Lower leg skin (tissue), 4 donors: ENCODE results near the gene PICALM. TPM values are rescaled to one million over a fixed set of nuclear protein-coding genes. Genes with fewer than 3 reads are reported as not detected.

Experiments used
- DNase-seq, 2 donors: peaks; one replicate each; pipeline ENCODE4 v3.0.0-alpha.2; 2019; ENCODE audit warnings: low spot score in 2 of 2
- H3K4me3 ChIP-seq: fragments of 200-600 bp; sonication (generic); 2 replicates; pipeline ENCODE4 v1.5.1; 2017; ENCODE audit warnings: mild to moderate bottlenecking, low read depth; ENCODE audit not compliant: poor library complexity, severe bottlenecking
- POLR2A ChIP-seq, 2 donors: fragments of 450-650 bp; IDR thresholded peaks; one replicate each; pipeline ENCODE4 v1.6.1; 2016 to 2017; ENCODE audit warnings: antibody characterized with exemption in 2 of 2, mild to moderate bottlenecking in 1 of 2, moderate library complexity in 1 of 2
- WGBS, 2 donors: methylation state at CpG; one replicate each; pipeline ENCODE4 v1.1.5; 2018; 5-methylcytosine and 5-hydroxymethylcytosine counted together
- intact Hi-C: fragments of 100-400 bp; cut with DNase I; formaldehyde crosslinking; loops from one replicate; pipeline ENCODE4 v1.15.0; 2023; ENCODE audit warnings: low total_unique reads
- total RNA-seq, 4 donors: library from RNA; depleted of rRNA; stranded (reverse); fragments of >200 nt; gene quantifications; one replicate each; pipeline ENCODE4 v1.1.0, GENCODE V29; 2016
- TF ChIP-seq, protein P1 (sequence below), 3 donors: fragments of 450-650 bp; IDR thresholded peaks; one replicate each; pipeline ENCODE4 v1.5.1; 2016; ENCODE audit warnings: antibody characterized with exemption in 3 of 3, mild to moderate bottlenecking in 3 of 3, moderate library complexity in 2 of 3

The PICALM gene
- total RNA-seq, 4 donors from 2014 or later = 158 to 198 (median 178) TPM

DNA sequence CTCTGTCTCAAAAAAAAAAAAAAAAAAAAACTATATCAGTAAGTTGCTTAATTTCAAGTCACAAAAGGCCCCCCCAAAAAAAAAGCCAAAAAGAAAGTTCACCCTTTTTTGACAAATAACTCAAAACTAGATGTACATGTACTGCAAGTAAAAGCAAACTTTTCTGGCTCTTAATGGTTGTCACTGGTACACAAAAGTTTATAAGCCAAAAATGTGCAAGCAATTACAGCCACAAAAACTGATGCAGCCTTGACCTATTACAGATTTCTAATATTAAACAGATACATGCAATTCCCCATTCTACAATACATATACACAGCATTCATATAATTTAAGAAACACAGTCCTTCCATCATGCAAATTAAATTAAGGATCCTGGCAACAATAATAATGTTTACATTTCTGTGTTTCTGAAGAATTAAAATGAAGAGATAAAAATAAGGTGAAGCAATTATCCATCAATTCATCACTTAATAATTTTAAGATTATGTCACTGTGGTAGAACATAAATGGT is 18.6 kb downstream of the PICALM start:
- intact Hi-C loops = no loop called here
- TF ChIP-seq POLR2A (IDR thresholded peaks at IDR 0.05) = no peak
- TF ChIP-seq, protein P1, sequence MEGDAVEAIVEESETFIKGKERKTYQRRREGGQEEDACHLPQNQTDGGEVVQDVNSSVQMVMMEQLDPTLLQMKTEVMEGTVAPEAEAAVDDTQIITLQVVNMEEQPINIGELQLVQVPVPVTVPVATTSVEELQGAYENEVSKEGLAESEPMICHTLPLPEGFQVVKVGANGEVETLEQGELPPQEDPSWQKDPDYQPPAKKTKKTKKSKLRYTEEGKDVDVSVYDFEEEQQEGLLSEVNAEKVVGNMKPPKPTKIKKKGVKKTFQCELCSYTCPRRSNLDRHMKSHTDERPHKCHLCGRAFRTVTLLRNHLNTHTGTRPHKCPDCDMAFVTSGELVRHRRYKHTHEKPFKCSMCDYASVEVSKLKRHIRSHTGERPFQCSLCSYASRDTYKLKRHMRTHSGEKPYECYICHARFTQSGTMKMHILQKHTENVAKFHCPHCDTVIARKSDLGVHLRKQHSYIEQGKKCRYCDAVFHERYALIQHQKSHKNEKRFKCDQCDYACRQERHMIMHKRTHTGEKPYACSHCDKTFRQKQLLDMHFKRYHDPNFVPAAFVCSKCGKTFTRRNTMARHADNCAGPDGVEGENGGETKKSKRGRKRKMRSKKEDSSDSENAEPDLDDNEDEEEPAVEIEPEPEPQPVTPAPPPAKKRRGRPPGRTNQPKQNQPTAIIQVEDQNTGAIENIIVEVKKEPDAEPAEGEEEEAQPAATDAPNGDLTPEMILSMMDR (IDR thresholded peaks at IDR 0.05) = no peak
- H3K4me3 ChIP-seq = no peak overlapping the region
- DNase-seq = no peak

DNA sequence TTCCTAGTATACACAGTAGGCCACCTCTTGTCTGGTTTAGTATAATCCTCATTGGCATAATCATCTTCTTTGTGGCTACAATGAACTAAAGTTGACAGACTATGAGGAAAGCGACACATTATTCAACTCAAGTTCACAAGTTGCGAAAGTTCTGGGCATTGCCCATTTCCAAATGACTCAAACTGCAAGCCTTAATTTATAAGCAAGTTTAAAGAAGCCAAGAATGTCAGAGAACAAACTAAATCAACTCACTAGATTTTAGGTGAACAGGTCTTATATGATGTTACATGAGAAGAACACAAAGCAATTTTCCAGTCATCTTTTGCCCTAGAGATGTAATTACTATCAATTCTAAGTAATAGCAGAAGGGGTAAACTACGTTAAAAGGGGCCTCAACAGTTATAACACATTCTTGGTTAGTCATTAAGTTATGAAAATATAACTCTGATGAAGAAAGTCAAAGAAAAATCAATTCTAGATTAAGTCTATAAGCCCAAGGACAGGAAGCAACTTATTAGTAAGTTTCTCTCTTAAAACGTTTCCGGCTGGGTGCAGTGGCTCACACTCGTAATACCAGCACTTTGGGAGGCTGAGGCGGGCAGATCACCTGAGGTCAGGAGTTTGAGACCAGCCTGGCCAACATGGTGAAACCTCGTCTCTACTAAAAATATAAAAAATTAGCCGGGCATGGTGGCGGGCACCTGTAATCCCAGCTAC is 21.5 kb downstream of the PICALM start:
- 64 to 74% methylated on average over 10 of the region's 10 CpGs for WGBS, 2 donors
- TF ChIP-seq POLR2A (IDR thresholded peaks at IDR 0.05) = no peak
- TF ChIP-seq, protein P1 (IDR thresholded peaks at IDR 0.05) = no peak
- intact Hi-C loops = loop anchor here (10.0 kb wide), 1 partner anchor 137 kb away; no protein-coding TSS in a partner anchor
- no peak for DNase-seq
- H3K4me3 ChIP-seq = no peak overlapping the region

DNA sequence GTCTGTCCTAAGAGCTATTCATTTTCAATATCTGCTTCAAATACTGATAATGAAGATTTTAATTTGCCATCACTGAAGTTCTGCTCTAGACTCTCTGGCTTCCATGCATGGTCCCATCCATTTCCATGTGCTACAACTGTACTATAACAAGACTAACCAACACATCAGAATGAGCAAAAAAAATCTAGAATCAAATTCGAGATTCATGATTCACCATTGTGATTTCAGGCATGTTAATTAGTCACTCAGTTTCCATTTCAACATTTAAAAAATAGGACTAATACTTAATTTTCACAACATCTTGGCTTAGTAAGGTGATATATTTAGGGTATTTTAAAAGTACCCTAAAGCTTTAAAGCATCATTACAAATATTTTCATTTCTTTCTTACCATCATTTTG is 22.8 kb downstream of the PICALM start:
- DNase-seq = no peak
- TF ChIP-seq POLR2A (IDR thresholded peaks at IDR 0.05) = no peak
- TF ChIP-seq, protein P1 (IDR thresholded peaks at IDR 0.05) = no peak
- WGBS, 2 donors = 36 to 52% methylated on average over 1 of the region's 1 CpG
- intact Hi-C loops = loop anchor here (10.0 kb wide), 1 partner anchor 139 kb away; no protein-coding TSS in a partner anchor
- H3K4me3 ChIP-seq = no peak overlapping the region

DNA sequence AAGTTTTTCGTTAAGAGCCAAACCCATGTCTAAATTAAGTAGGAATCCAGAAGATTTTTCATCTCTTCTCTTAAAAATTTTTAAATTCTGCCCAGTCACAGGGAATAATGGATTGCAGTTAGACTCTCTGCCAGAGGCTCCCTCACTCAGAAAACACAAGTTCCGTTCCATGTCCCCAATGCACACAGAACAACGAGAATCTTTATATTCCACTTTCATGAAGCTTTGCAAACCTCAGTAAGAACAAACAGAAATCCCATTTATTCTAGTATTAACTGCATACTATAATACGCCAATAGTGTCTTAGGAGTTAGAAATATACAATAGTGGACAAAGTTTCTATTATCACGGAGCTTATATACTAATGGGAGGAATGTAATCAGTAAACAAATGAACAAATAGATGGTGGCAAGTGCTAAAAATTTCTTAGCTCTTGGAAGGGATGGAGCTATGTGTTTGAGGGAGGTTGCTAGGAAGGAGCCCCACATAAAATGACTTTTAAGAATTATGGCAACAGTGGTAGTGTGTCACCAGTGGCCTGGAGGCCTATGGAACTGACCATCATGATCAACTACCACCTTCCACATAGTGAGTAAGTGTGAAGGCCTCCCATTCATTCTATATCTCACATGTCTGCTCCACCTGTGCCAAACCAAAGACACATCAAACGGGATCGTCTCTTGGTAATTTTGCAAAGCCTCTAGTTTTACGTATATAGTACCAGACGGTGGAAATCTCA is 24.9 kb downstream of the PICALM start:
- 77 to 81% methylated on average over 9 of the region's 9 CpGs for WGBS, 2 donors
- TF ChIP-seq, protein P1 (IDR thresholded peaks at IDR 0.05) = no peak
- TF ChIP-seq POLR2A (IDR thresholded peaks at IDR 0.05) = no peak
- H3K4me3 ChIP-seq = no peak overlapping the region
- intact Hi-C loops = loop anchor here (10.0 kb wide), 1 partner anchor 141 kb away; no protein-coding TSS in a partner anchor
- no peak for DNase-seq

DNA sequence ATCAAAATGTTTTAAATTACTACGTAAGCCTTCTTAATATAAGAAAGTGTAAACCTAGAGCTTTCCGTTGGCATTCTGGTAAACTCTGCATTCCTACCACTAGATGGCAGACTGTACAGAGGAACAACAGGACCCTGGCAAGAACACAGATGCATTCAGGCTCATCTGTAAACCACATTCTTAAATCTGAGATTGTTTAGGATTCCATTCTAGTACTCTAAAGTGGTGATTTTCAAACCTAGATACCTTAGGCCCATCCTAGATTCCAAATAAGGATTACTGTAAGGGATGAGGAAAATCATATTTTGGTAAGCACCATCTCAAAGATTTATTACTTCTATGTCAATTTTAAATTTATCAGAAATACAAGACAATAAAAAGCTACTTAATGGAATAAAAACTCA is 26.9 kb downstream of the PICALM start:
- DNase-seq = peak in 1 of 2 donors; percentile 85
- intact Hi-C loops = loop anchor here (10.0 kb wide), 1 partner anchor 143 kb away; no protein-coding TSS in a partner anchor
- WGBS, 2 donors = 0 to 1% methylated on average over 2 of the region's 2 CpGs
- no peak overlapping the region for H3K4me3 ChIP-seq
- TF ChIP-seq, protein P1 (IDR thresholded peaks at IDR 0.05) = peak in 1 of 3 donors; percentile 73
- no peak for TF ChIP-seq POLR2A (IDR thresholded peaks at IDR 0.05)
